GM04503 (cell line): ENCODE measurements around the gene MMEL1.

Source experiments
- DNase-seq: peaks from one replicate; pipeline ENCODE4 v3.0.0-alpha.2; 2012; ENCODE audit warnings: low read depth

Gene MMEL1

GRCh38 chr1:2604844-2605508 lies 27.8 kb downstream of the MMEL1 start:
- no peak for DNase-seq

GRCh38 chr1:2604156-2604843 lies 28.5 kb downstream of the MMEL1 start:
- DNase-seq = no peak

GRCh38 chr1:2603521-2604155 lies 29.2 kb downstream of the MMEL1 start:
- DNase-seq = no peak

GRCh38 chr1:2602866-2603520 lies 29.8 kb downstream of the MMEL1 start:
- DNase-seq = no peak

- no peak for DNase-seq
These were observed 30.4 kb downstream of the MMEL1 start for GRCh38 chr1:2602311-2602835.

GRCh38 chr1:2601721-2602303 lies 31.0 kb downstream of the MMEL1 start:
- no peak for DNase-seq

GRCh38 chr1:2598329-2598931 lies 34.4 kb downstream of the MMEL1 start:
- no peak for DNase-seq

GRCh38 chr1:2597441-2598328 lies 35.1 kb downstream of the MMEL1 start:
- no peak for DNase-seq

- DNase-seq = no peak
These were observed 36.1 kb downstream of the MMEL1 start for GRCh38 chr1:2596530-2597333.

GRCh38 chr1:2595812-2596529 lies 36.8 kb downstream of the MMEL1 start:
- no peak for DNase-seq

- no peak for DNase-seq
These were observed 37.5 kb downstream of the MMEL1 start for GRCh38 chr1:2595261-2595811.

- DNase-seq = no peak
These were observed 38.1 kb downstream of the MMEL1 start for GRCh38 chr1:2594641-2595131.

- no peak for DNase-seq
These were observed 38.7 kb downstream of the MMEL1 start for GRCh38 chr1:2594001-2594640.

GRCh38 chr1:2593251-2593878 lies 39.5 kb downstream of the MMEL1 start:
- DNase-seq = no peak

GRCh38 chr1:2592672-2593071 lies 40.1 kb downstream of the MMEL1 start:
- DNase-seq = no peak

GRCh38 chr1:2591581-2592261 lies 41.1 kb downstream of the MMEL1 start:
- no peak for DNase-seq

GRCh38 chr1:2591233-2591580 lies 41.6 kb downstream of the MMEL1 start:
- DNase-seq = no peak
